ENCODE results near the gene ANKRD53.

DNA sequence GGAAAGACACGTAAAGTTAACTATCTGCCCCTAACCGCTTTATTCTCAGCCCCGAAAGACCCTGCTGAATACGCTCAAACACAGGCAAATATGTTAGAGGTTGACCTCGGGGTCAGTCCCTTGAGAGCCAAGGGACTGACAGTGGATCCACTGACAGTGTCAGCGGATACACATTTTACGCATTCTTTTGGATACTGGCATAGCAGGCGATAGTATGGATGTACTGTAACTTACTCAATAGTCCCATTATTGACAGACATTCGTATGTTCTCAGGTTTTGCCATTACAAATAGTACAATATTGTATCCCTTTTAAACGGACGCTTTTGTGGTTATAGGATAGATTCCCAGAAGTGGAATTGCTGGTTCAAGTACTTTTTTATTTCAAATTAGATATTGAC lies 29.3 kb upstream of the ANKRD53 start:
- TF ChIP-seq POLR2A (IDR thresholded peaks at IDR 0.05; ENCODE audit: low read length), result no peak
- TF ChIP-seq, protein P1, sequence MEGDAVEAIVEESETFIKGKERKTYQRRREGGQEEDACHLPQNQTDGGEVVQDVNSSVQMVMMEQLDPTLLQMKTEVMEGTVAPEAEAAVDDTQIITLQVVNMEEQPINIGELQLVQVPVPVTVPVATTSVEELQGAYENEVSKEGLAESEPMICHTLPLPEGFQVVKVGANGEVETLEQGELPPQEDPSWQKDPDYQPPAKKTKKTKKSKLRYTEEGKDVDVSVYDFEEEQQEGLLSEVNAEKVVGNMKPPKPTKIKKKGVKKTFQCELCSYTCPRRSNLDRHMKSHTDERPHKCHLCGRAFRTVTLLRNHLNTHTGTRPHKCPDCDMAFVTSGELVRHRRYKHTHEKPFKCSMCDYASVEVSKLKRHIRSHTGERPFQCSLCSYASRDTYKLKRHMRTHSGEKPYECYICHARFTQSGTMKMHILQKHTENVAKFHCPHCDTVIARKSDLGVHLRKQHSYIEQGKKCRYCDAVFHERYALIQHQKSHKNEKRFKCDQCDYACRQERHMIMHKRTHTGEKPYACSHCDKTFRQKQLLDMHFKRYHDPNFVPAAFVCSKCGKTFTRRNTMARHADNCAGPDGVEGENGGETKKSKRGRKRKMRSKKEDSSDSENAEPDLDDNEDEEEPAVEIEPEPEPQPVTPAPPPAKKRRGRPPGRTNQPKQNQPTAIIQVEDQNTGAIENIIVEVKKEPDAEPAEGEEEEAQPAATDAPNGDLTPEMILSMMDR (IDR thresholded peaks at IDR 0.05), result no peak
- no peak for TF ChIP-seq CBX2 (IDR thresholded peaks at IDR 0.05; ENCODE audit: borderline replicate concordance, low read depth)
- no peak for TF ChIP-seq NR3C1 (IDR thresholded peaks at IDR 0.05)
- no peak for TF ChIP-seq SMC3 (IDR thresholded peaks at IDR 0.05)
- TF ChIP-seq, protein P2, sequence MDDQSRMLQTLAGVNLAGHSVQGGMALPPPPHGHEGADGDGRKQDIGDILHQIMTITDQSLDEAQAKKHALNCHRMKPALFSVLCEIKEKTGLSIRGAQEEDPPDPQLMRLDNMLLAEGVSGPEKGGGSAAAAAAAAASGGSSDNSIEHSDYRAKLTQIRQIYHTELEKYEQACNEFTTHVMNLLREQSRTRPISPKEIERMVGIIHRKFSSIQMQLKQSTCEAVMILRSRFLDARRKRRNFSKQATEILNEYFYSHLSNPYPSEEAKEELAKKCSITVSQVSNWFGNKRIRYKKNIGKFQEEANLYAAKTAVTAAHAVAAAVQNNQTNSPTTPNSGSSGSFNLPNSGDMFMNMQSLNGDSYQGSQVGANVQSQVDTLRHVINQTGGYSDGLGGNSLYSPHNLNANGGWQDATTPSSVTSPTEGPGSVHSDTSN (IDR thresholded peaks at IDR 0.05), result no peak
- TF ChIP-seq, protein P3, sequence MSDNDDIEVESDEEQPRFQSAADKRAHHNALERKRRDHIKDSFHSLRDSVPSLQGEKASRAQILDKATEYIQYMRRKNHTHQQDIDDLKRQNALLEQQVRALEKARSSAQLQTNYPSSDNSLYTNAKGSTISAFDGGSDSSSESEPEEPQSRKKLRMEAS (IDR thresholded peaks at IDR 0.05), result no peak
- TF ChIP-seq, protein P4, sequence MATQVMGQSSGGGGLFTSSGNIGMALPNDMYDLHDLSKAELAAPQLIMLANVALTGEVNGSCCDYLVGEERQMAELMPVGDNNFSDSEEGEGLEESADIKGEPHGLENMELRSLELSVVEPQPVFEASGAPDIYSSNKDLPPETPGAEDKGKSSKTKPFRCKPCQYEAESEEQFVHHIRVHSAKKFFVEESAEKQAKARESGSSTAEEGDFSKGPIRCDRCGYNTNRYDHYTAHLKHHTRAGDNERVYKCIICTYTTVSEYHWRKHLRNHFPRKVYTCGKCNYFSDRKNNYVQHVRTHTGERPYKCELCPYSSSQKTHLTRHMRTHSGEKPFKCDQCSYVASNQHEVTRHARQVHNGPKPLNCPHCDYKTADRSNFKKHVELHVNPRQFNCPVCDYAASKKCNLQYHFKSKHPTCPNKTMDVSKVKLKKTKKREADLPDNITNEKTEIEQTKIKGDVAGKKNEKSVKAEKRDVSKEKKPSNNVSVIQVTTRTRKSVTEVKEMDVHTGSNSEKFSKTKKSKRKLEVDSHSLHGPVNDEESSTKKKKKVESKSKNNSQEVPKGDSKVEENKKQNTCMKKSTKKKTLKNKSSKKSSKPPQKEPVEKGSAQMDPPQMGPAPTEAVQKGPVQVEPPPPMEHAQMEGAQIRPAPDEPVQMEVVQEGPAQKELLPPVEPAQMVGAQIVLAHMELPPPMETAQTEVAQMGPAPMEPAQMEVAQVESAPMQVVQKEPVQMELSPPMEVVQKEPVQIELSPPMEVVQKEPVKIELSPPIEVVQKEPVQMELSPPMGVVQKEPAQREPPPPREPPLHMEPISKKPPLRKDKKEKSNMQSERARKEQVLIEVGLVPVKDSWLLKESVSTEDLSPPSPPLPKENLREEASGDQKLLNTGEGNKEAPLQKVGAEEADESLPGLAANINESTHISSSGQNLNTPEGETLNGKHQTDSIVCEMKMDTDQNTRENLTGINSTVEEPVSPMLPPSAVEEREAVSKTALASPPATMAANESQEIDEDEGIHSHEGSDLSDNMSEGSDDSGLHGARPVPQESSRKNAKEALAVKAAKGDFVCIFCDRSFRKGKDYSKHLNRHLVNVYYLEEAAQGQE (IDR thresholded peaks at IDR 0.05), result no peak
- no peak for TF ChIP-seq RAD21 (conservative IDR thresholded peaks at IDR 0.05 in 1 of 2, IDR thresholded peaks at IDR 0.05 in 1 of 2)
- TF ChIP-seq HOXA7 (CRISPR knock-in tag; IDR thresholded peaks at IDR 0.05), result no peak
- no peak for TF ChIP-seq CEBPB (IDR thresholded peaks at IDR 0.05)
